H1 (cell line): Measurements from ENCODE around the gene PDE4D. TPM values are rescaled to one million over a fixed set of nuclear protein-coding genes. Genes with fewer than 3 reads are reported as not detected.

Experiments used
- CTCF ChIP-seq, 3 experiments: IDR thresholded peaks; 1 replicate in 2 of 3; 2 replicates in 1 of 3; pipeline versions ENCODE4 v1.5.1 to v1.6.1; 2011; ENCODE audit warnings: low read length in 3 of 3, mild to moderate bottlenecking in 3 of 3, inconsistent platforms in 2 of 3, low read depth in 1 of 3, moderate library complexity in 1 of 3; ENCODE audit not compliant: insufficient read depth in 1 of 3; ENCODE audit errors: control extremely low read depth in 1 of 3
- MAFK ChIP-seq: IDR thresholded peaks from 2 replicates; pipeline ENCODE4 v1.6.1; 2012; ENCODE audit warnings: low read depth, mild to moderate bottlenecking, improper control_type of control experiment, low read length
- MAX ChIP-seq: IDR thresholded peaks from 2 replicates; pipeline ENCODE4 v1.6.1; 2012; ENCODE audit warnings: inconsistent platforms
- PHF8 ChIP-seq: fragments of 200-600 bp; sonication (generic); conservative IDR thresholded peaks from 2 replicates; pipeline ENCODE4 v1.7.1; 2012; ENCODE audit warnings: low read depth, mild to moderate bottlenecking, inconsistent platforms, low read length, moderate library complexity
- SAP30 ChIP-seq: fragments of 300-600 bp; sonication (generic); IDR thresholded peaks from 2 replicates; pipeline ENCODE4 v1.7.1; 2012; ENCODE audit warnings: low read length, moderate library complexity, mild to moderate bottlenecking, inconsistent platforms; ENCODE audit not compliant: insufficient read depth, insufficient replicate concordance
- SP2 ChIP-seq: IDR thresholded peaks from 2 replicates; pipeline ENCODE4 v1.6.1; 2012; ENCODE audit warnings: mild to moderate bottlenecking, low read length, inconsistent platforms
- SUZ12 ChIP-seq: fragments of 200-600 bp; sonication (generic); IDR thresholded peaks from 2 replicates; pipeline ENCODE4 v1.6.1; 2012; ENCODE audit warnings: mild to moderate bottlenecking, inconsistent platforms, low read length, moderate library complexity, mixed read lengths
- polyA plus RNA-seq, 7 experiments: library from polyadenylated mRNA; depleted of rRNA in 3 of 7; stranded (reverse) in 5 of 7; unstranded in 2 of 7; fragments of >200 nt in 5 of 7; fragments of 200-250 nt in 2 of 7; gene quantifications; 1 replicate in 5 of 7; 2 replicates in 1 of 7; 4 replicates in 1 of 7; pipeline versions ENCODE4 v1.2.1 to v1.2.3, GENCODE V29; 2011 to 2013; ENCODE audit warnings: missing spikeins in 2 of 7, mixed read lengths in 2 of 7
- total RNA-seq: library from RNA; stranded (reverse); fragmentation: NEBNext Ultra II Directional; extraction: Animal tissue kit (Norgen Biotek cat#: 25700); gene quantifications from 2 replicates; pipeline ENCODE4 v1.2.1, GENCODE V29; 2021

PDE4D gene
- total and polyA plus RNA-seq, 2 of the 8 experiments (the other 6 are each of a cell fraction or from before 2014, with no cell fraction given): 2.3 to 3.7 TPM

- TF ChIP-seq CTCF (IDR thresholded peaks at IDR 0.05; ENCODE audit: control extremely low read depth in 1 of 3, insufficient read depth in 1 of 3, low read depth in 1 of 3, low read length in 3 of 3) (no peak), SAP30 (no peak), MAX (no peak), SP2 (no peak), PHF8 (no peak), SUZ12 (no peak), MAFK (no peak)
Observed at GRCh38 chr5:59079622-59080620, 813.6 kb downstream of the PDE4D start (continued).
